CD4-positive, alpha-beta T cell treated with Interleukin-1 beta for 1 hour (primary cell): ENCODE data around the gene PSMD8.
"Not testable (repeated sequence)": the region's sequence is repeated elsewhere in the genome, so short reads cannot be mapped to it uniquely, and the experiment has no call there.

ENCODE experiments used
- DNase-seq, 2 donors: peaks; one replicate each; pipeline ENCODE4 v3.0.0-alpha.2; 2020 to 2022

The PSMD8 gene

GRCh38 chr19:38374332-38375097, at the start of gene PSMD8:
Gene PSMD8, plus strand, starts transcription at chr19:38374571. Its CDS starts 31 bp downstream, at chr19:38374602.
- peak; percentile 99 to 100 for DNase-seq

GRCh38 chr19:38326591-38326990, 47.8 kb upstream of the PSMD8 start:
- DNase-seq: no peak

- no peak for DNase-seq
Measured at GRCh38 chr19:38329651-38330050, 44.7 kb upstream of the PSMD8 start.

GRCh38 chr19:38331728-38332127, 42.6 kb upstream of the PSMD8 start:
- no peak for DNase-seq

- no peak for DNase-seq
Measured at GRCh38 chr19:38333245-38333644, 41.1 kb upstream of the PSMD8 start.

GRCh38 chr19:38335949-38336637, 38.3 kb upstream of the PSMD8 start:
- peak; percentile 95 for DNase-seq

- DNase-seq: peak; percentile 95 to 97
Measured at GRCh38 chr19:38336638-38337359, 37.6 kb upstream of the PSMD8 start.

- no peak for DNase-seq
Measured at GRCh38 chr19:38337360-38337653, 37.1 kb upstream of the PSMD8 start.

- DNase-seq: not testable (repeated sequence)
Measured at GRCh38 chr19:38339011-38339410, 35.4 kb upstream of the PSMD8 start.

GRCh38 chr19:38340927-38341326, 33.4 kb upstream of the PSMD8 start:
- no peak for DNase-seq

GRCh38 chr19:38346837-38347236, 27.5 kb upstream of the PSMD8 start:
- DNase-seq: no peak

GRCh38 chr19:38350883-38351282, 23.5 kb upstream of the PSMD8 start:
- DNase-seq: no peak

- DNase-seq: no peak
Measured at GRCh38 chr19:38351865-38352395, 22.4 kb upstream of the PSMD8 start.

- no peak for DNase-seq
Measured at GRCh38 chr19:38352611-38353010, 21.8 kb upstream of the PSMD8 start.

GRCh38 chr19:38355728-38356725, 18.3 kb upstream of the PSMD8 start:
- no peak for DNase-seq

GRCh38 chr19:38358071-38358470, 16.3 kb upstream of the PSMD8 start:
- DNase-seq: no peak

GRCh38 chr19:38359242-38360021, 14.9 kb upstream of the PSMD8 start:
- no peak for DNase-seq

- no peak for DNase-seq
Measured at GRCh38 chr19:38360351-38360750, 14.0 kb upstream of the PSMD8 start.

- DNase-seq: no peak
Measured at GRCh38 chr19:38360839-38361631, 13.3 kb upstream of the PSMD8 start.

GRCh38 chr19:38361633-38362075, 12.7 kb upstream of the PSMD8 start:
- peak; percentile 60 to 66 for DNase-seq
